Ascending aorta (tissue), 2 donors: Measurements from ENCODE around the gene UNC13C. TPM values are rescaled to one million over a fixed set of nuclear protein-coding genes. Genes with fewer than 3 reads are reported as not detected.

Experiments
- DNase-seq, 2 donors: peaks; one replicate each; pipeline ENCODE4 v3.0.0-alpha.2; 2019; ENCODE audit warnings: low spot score in 2 of 2
- H3K27ac ChIP-seq, 2 donors: fragments of 200-600 bp; sonication (generic); one replicate each; pipeline ENCODE4 v1.5.1; 2016 to 2017; ENCODE audit warnings: mild to moderate bottlenecking in 1 of 2
- H3K27me3 ChIP-seq: fragments of 200-600 bp; sonication (generic); one replicate; pipeline ENCODE4 v1.5.1; 2017
- H3K36me3 ChIP-seq, 2 donors: fragments of 200-600 bp; sonication (generic); one replicate each; pipeline ENCODE4 v1.5.1; 2016
- H3K4me1 ChIP-seq, 2 donors: fragments of 200-600 bp; sonication (generic); one replicate each; pipeline ENCODE4 v1.5.1; 2016 to 2017; ENCODE audit warnings: mild to moderate bottlenecking in 1 of 2
- H3K4me3 ChIP-seq, 2 donors: fragments of 200-600 bp; sonication (generic); one replicate each; pipeline ENCODE4 v1.5.1; 2016 to 2017; ENCODE audit warnings: mild to moderate bottlenecking in 1 of 2
- H3K9me3 ChIP-seq, 2 donors: fragments of 200-600 bp; sonication (generic); one replicate each; pipeline ENCODE4 v1.5.1; 2016
- intact Hi-C: fragments of 100-400 bp; cut with DNase I; formaldehyde crosslinking; loops from one replicate; pipeline ENCODE4 v1.15.1; 2023
- total RNA-seq: library from RNA; depleted of rRNA; stranded (reverse); fragments of >200 nt; gene quantifications from one replicate; pipeline ENCODE4 v1.1.0, GENCODE V29; 2016
- TF ChIP-seq, protein P1 (sequence below), 3 experiments: fragments of 200-600 bp in 2 of 3; fragments of 450-650 bp in 1 of 3; sonication (generic) in 2 of 3; IDR thresholded peaks; one replicate each; pipeline ENCODE4 v1.5.1; 2016 to 2019; ENCODE audit warnings: antibody characterized with exemption in 3 of 3, mild to moderate bottlenecking in 1 of 3, moderate library complexity in 1 of 3

The UNC13C gene
- total RNA-seq, 1 donor from 2014 or later: 2.0 TPM

DNA sequence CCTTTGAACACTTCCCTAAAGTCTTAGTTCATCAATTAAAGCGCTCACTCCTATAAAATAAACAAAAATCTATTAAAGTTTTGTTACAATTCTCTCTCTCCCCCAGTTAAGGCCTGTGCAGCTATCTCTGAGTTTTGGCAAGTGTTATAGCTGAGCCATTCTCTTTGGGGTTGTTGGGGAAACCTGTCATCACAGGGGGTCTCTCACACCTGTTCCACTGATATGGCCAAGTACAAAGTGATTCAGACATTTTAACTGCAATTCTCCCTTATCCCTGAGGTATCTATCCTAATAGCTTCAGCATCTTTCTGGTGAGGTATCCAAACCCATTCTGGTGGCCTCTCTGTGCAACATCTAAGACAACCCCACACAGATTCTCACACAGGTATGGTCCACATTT lies 116.4 kb downstream of the UNC13C start:
- Histone ChIP-seq H3K4me1 (no peaks in the 10 kb centered on the region), H3K36me3 (no peaks in the 10 kb centered on the region), H3K27me3 (no peaks in the 10 kb centered on the region), H3K4me3 (no peak overlapping the region), H3K9me3 (no peaks in the 10 kb centered on the region), H3K27ac (no peak overlapping the region)
- TF ChIP-seq, protein P1, sequence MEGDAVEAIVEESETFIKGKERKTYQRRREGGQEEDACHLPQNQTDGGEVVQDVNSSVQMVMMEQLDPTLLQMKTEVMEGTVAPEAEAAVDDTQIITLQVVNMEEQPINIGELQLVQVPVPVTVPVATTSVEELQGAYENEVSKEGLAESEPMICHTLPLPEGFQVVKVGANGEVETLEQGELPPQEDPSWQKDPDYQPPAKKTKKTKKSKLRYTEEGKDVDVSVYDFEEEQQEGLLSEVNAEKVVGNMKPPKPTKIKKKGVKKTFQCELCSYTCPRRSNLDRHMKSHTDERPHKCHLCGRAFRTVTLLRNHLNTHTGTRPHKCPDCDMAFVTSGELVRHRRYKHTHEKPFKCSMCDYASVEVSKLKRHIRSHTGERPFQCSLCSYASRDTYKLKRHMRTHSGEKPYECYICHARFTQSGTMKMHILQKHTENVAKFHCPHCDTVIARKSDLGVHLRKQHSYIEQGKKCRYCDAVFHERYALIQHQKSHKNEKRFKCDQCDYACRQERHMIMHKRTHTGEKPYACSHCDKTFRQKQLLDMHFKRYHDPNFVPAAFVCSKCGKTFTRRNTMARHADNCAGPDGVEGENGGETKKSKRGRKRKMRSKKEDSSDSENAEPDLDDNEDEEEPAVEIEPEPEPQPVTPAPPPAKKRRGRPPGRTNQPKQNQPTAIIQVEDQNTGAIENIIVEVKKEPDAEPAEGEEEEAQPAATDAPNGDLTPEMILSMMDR (IDR thresholded peaks at IDR 0.05): no peak
- no peak for DNase-seq
- intact Hi-C loops: no loop called here

DNA sequence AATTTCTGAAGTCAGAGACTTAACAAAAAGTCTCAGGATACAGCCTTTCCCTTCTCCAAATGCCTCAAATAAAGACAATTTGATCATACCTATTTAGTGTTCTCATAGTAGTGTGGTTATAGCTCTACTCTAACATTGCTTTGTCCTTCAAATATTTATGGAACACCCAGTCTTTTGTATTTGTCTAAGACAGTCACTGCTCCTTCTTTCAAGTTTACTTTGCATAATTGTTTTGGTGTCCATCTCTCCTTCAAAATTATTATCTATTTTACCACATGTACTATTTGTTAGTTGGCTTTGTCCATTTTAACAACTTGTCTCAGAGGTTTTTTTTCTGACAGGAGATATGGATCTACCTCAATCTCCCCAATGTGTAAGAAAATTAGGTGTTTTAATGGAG lies 118.8 kb downstream of the UNC13C start:
- no peak for DNase-seq
- Histone ChIP-seq H3K4me1 (no peaks in the 10 kb centered on the region), H3K36me3 (no peaks in the 10 kb centered on the region), H3K4me3 (no peak overlapping the region), H3K27ac (no peak overlapping the region), H3K27me3 (no peaks in the 10 kb centered on the region), H3K9me3 (no peaks in the 10 kb centered on the region)
- intact Hi-C loops: no loop called here
- TF ChIP-seq, protein P1 (IDR thresholded peaks at IDR 0.05): no peak

GRCh38 chr15:54099010-54099409 lies 120.8 kb downstream of the UNC13C start:
- no peak for DNase-seq
- no peaks in the 10 kb centered on the region for H3K36me3 ChIP-seq

DNA sequence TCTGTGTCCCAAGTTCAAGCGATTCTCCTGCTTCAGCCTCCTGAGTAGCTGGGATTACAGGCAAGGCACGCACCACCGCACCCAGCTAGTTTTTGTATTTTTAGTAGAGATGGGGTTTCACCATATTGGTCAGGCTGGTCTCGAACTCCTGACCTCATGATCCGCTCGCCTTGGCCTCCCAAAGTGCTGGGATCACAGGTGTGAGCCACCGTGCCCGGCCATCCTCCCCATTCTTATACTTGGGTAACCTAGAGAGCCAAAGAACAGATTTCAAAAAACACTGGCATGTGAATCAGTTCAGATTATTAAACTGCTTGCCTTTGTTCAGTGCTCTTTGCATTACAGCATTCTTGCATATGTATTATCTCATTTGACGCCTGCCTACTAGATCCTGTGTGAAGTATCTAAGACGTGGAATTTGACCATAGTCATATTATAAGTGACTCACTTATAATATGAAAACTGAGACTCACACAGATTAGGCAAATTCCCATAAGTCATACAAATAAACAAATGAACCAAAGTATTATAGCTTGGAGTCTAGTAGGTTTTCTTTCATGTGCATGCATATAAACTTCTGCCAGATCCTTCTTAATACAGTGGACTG lies 123.5 kb downstream of the UNC13C start:
- TF ChIP-seq, protein P1 (IDR thresholded peaks at IDR 0.05): no peak
- intact Hi-C loops: no loop called here
- H3K4me3 ChIP-seq: no peak overlapping the region
- no peaks in the 10 kb centered on the region for H3K27me3 ChIP-seq
- H3K36me3 ChIP-seq: no peaks in the 10 kb centered on the region
- H3K27ac ChIP-seq: no peak overlapping the region
- H3K4me1 ChIP-seq: no peaks in the 10 kb centered on the region
- H3K9me3 ChIP-seq: no peaks in the 10 kb centered on the region
- DNase-seq: no peak

More at GRCh38 chr15:54099010-54099409, 120.8 kb downstream of the UNC13C start:
- Histone ChIP-seq H3K9me3 (no peaks in the 10 kb centered on the region), H3K4me1 (no peaks in the 10 kb centered on the region), H3K4me3 (no peak overlapping the region), H3K27me3 (no peaks in the 10 kb centered on the region), H3K27ac (no peak overlapping the region)
- intact Hi-C loops: no loop called here
- TF ChIP-seq, protein P1 (IDR thresholded peaks at IDR 0.05): no peak

DNA sequence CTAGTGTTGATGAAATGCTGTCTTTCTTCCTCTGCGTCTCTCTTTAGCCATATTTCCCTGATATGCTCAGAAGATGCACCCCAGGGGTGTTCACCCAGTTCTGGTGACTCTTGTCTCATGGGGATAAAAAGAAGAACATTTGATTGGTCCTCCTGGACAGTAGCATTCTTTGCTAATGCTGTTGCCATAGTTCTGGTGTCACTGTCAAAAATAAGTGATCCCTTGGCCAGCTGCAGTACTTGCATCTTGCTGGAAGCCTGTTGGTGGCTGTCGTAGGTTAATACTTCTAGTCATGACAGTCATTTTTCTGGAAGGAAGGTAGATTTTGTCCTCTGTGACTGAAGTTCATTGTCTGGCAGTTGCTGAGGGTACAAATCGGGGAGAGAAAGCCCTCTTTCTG lies 124.5 kb downstream of the UNC13C start:
- intact Hi-C loops: no loop called here
- H3K36me3 ChIP-seq: no peaks in the 10 kb centered on the region
- TF ChIP-seq, protein P1 (IDR thresholded peaks at IDR 0.05): no peak
- H3K4me3 ChIP-seq: no peak overlapping the region
- no peaks in the 10 kb centered on the region for H3K27me3 ChIP-seq
- H3K27ac ChIP-seq: no peak overlapping the region
- no peak for DNase-seq
- no peaks in the 10 kb centered on the region for H3K9me3 ChIP-seq
- H3K4me1 ChIP-seq: peaks cover 0 to under 1% of the 10 kb centered on the region in 2 donors

DNA sequence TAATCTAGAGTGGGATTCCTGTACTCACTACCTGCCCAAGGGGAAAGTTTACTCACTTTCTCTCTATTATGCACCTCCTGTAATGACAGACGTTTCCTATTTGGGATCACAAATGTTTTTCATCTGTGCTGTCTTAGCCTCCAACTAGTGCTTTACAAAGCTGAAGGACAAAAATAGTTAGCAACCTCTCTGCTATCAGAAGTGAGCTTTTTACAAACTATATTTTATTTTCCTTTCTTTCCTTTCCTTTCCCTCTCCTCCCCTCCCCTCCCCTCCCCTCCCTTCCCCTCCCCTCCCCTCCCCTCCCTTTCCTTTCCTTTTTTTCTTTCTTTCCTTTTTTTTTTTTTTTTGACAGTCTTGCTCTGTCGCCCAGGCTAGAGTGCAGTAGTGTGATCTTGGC lies 130.8 kb downstream of the UNC13C start:
- peaks cover 0 to 5% of the 10 kb centered on the region in 2 donors for H3K4me1 ChIP-seq
- DNase-seq: no peak
- no peaks in the 10 kb centered on the region for H3K9me3 ChIP-seq
- no peak overlapping the region for H3K27ac ChIP-seq
- H3K4me3 ChIP-seq: no peak overlapping the region
- TF ChIP-seq, protein P1 (IDR thresholded peaks at IDR 0.05): no peak
- H3K36me3 ChIP-seq: no peaks in the 10 kb centered on the region
- H3K27me3 ChIP-seq: no peaks in the 10 kb centered on the region
- intact Hi-C loops: no loop called here
